ENCODE measurements around the gene CHAF1A.

The CHAF1A gene

GRCh38 chr19:4431808-4432674, 29.6 kb downstream of the CHAF1A start:
- TF ChIP-seq, protein P1, sequence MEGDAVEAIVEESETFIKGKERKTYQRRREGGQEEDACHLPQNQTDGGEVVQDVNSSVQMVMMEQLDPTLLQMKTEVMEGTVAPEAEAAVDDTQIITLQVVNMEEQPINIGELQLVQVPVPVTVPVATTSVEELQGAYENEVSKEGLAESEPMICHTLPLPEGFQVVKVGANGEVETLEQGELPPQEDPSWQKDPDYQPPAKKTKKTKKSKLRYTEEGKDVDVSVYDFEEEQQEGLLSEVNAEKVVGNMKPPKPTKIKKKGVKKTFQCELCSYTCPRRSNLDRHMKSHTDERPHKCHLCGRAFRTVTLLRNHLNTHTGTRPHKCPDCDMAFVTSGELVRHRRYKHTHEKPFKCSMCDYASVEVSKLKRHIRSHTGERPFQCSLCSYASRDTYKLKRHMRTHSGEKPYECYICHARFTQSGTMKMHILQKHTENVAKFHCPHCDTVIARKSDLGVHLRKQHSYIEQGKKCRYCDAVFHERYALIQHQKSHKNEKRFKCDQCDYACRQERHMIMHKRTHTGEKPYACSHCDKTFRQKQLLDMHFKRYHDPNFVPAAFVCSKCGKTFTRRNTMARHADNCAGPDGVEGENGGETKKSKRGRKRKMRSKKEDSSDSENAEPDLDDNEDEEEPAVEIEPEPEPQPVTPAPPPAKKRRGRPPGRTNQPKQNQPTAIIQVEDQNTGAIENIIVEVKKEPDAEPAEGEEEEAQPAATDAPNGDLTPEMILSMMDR (IDR thresholded peaks at IDR 0.05; ENCODE audit: low read depth, low read length, missing control alignments) = no peak
- peak; percentile 43 for DNase-seq (ENCODE audit: low read depth)
- no peak overlapping the region; the same call in 1 of the 2 replicates for H3K4me3 ChIP-seq (ENCODE audit: low read depth, low read length)

GRCh38 chr19:4432918-4433506, 30.6 kb downstream of the CHAF1A start:
- no peak for DNase-seq (ENCODE audit: low read depth)
- H3K4me3 ChIP-seq (ENCODE audit: low read depth, low read length) = no peak overlapping the region
- TF ChIP-seq, protein P1 (IDR thresholded peaks at IDR 0.05; ENCODE audit: low read depth, low read length, missing control alignments) = no peak

DNA sequence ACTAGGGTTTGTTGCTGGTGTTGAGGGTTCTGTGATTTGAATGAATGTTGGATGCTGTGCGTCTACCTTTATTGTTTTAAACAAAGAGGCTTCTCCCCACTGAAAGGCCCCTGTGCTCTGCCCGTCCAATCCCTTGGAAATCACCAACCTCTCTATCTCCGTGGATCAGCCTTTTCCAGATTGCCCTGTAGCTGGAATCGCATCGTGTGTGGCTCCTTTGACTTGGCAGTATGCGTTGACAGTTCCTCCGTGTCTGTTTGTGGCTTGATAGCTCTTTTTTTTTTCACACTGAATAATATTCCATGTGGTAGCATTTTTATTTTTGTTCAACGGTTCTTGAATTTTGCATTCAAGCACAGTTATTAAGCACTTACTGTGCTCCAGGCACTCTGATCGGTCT, 32.0 kb downstream of the CHAF1A start:
- no peak for DNase-seq (ENCODE audit: low read depth)
- TF ChIP-seq, protein P1 (IDR thresholded peaks at IDR 0.05; ENCODE audit: low read depth, low read length, missing control alignments) = no peak
- no peak overlapping the region for H3K4me3 ChIP-seq (ENCODE audit: low read depth, low read length)

- no peak overlapping the region for H3K4me3 ChIP-seq (ENCODE audit: low read depth, low read length)
- TF ChIP-seq, protein P1 (IDR thresholded peaks at IDR 0.05; ENCODE audit: low read depth, low read length, missing control alignments) = no peak
- DNase-seq (ENCODE audit: low read depth) = no peak
Measured at GRCh38 chr19:4436231-4436630, 33.8 kb downstream of the CHAF1A start.

DNA sequence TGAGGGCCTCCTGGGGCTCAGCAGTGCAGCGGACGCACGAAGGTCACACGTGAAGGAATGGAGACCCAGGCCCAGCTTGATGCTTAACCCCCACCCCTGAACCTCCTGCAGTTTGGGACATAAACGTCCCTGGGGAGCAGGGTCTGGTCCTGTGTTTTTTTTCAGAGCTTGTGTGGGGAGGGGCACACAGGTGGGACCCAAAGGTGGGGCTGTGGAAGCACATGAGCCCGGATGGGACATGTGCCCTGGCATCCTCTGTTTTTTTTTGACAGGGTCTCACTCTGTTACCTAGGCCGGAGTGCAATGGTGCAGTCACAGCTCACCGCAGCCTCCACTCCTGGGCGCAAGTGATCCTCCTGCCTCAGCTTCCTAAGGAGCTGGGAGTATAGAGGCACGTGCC, 34.7 kb downstream of the CHAF1A start:
- no peak overlapping the region for H3K4me3 ChIP-seq (ENCODE audit: low read depth, low read length)
- TF ChIP-seq, protein P1 (IDR thresholded peaks at IDR 0.05; ENCODE audit: low read depth, low read length, missing control alignments) = no peak
- no peak for DNase-seq (ENCODE audit: low read depth)

GRCh38 chr19:4439243-4439642, 36.8 kb downstream of the CHAF1A start:
- no peak overlapping the region for H3K4me3 ChIP-seq (ENCODE audit: low read depth, low read length)
- TF ChIP-seq, protein P1 (IDR thresholded peaks at IDR 0.05; ENCODE audit: low read depth, low read length, missing control alignments) = no peak
- no peak for DNase-seq (ENCODE audit: low read depth)
